GM12878 (cell line): ENCODE measurements around the gene ENSA. TPM values are rescaled to one million over a fixed set of nuclear protein-coding genes. Genes with fewer than 3 reads are reported as not detected.

ENCODE experiments used
- ATAC-seq: fragments of 200-7000 bp; cut with Tn5 transposase; 3 replicates; pipeline ENCODE4 v1.9.1; 2020; ENCODE audit warnings: mild to moderate bottlenecking, moderate library complexity
- BruUV-seq: library from RNA; stranded (reverse); fragments of 400-500 nt; replicated peaks from 2 replicates; lab custom pipeline; 2021; lab: Mats Ljungman, UMichigan
- CTCF ChIA-PET: fragments of 300-600 bp; sonication (Branson Sonifier 250); formaldehyde crosslinking; extraction: SDS; loops from one replicate; lab custom pipeline; 2021; ENCODE audit warnings: inconsistent platforms; lab: Yijun Ruan, JAX
- POLR2A ChIA-PET: fragments of 350-600 bp; formaldehyde crosslinking; extraction: SDS; loops from one replicate; lab custom pipeline; 2021; ENCODE audit warnings: inconsistent platforms; lab: Charles Lee
- RAD21 ChIA-PET: fragments of 300-600 bp; sonication (Branson Sonifier 250); formaldehyde crosslinking; loops from one replicate; lab custom pipeline; 2023; ENCODE audit warnings: antibody characterized with exemption; ENCODE audit not compliant: unreplicated experiment; lab: Charles Lee
- SMC1A ChIA-PET: fragments of 300-600 bp; sonication (Branson Sonifier 250); formaldehyde crosslinking; loops from one replicate; lab custom pipeline; 2023; ENCODE audit not compliant: unreplicated experiment, uncharacterized antibody; lab: Charles Lee
- DNase-seq: peaks from one replicate; pipeline ENCODE4 v3.0.0-alpha.2; 2011; ENCODE audit warnings: low read depth, low spot score
- FAIRE-seq: peaks from 3 replicates; lab custom pipeline; 2011; peaks lifted over from hg19 to GRCh38; lab: Jason Lieb, UNC
- H2AFZ ChIP-seq: 2 replicates; pipeline ENCODE4 v1.6.0; 2011; ENCODE audit warnings: low read depth, low read length, control low read depth; ENCODE audit not compliant: control insufficient read depth
- H3K27ac ChIP-seq: 2 replicates; pipeline ENCODE4 v1.5.1; 2011; ENCODE audit warnings: control low read depth; ENCODE audit not compliant: control insufficient read depth, insufficient read depth
- H3K27me3 ChIP-seq, 2 experiments: replicated peaks in 1 of 2; 2 replicates each; pipeline versions ENCODE4 v1.6.0 to v1.6.1; 2011; ENCODE audit warnings: low read length in 1 of 2; ENCODE audit not compliant: control insufficient read depth in 2 of 2, insufficient read depth in 2 of 2
- H3K36me3 ChIP-seq, 2 experiments: 2 replicates each; pipeline ENCODE4 v1.5.1; 2011; ENCODE audit warnings: low read length in 1 of 2; ENCODE audit not compliant: control insufficient read depth in 2 of 2, insufficient read depth in 2 of 2
- H3K4me1 ChIP-seq: 2 replicates; pipeline ENCODE4 v1.6.1; 2011; ENCODE audit warnings: mild to moderate bottlenecking, low read length, moderate library complexity, mixed read lengths; ENCODE audit not compliant: control insufficient read depth, insufficient read depth
- H3K4me2 ChIP-seq: 2 replicates; pipeline ENCODE4 v1.6.0; 2011; ENCODE audit warnings: control low read depth; ENCODE audit not compliant: control insufficient read depth, insufficient read depth
- H3K4me3 ChIP-seq: fragments of 200-600 bp; sonication (generic); 2 replicates; pipeline ENCODE4 v1.5.1; 2016
- H3K79me2 ChIP-seq: 2 replicates; pipeline ENCODE4 v1.6.0; 2011; ENCODE audit warnings: low read length; ENCODE audit not compliant: control insufficient read depth, insufficient read depth
- H3K9ac ChIP-seq: 2 replicates; pipeline ENCODE4 v1.8.0; 2011; ENCODE audit warnings: low read length, control low read depth, mixed read lengths; ENCODE audit not compliant: control insufficient read depth, insufficient read depth
- H3K9me3 ChIP-seq: replicated peaks from 3 replicates; pipeline ENCODE4 v1.5.1; 2011; ENCODE audit warnings: mild to moderate bottlenecking, low read length; ENCODE audit not compliant: control insufficient read depth, insufficient read depth
- H4K20me1 ChIP-seq: 2 replicates; pipeline ENCODE4 v1.6.0; 2011; ENCODE audit not compliant: control insufficient read depth, insufficient read depth
- CTCF ChIP-seq, 3 experiments: IDR thresholded peaks in 2 of 3; conservative IDR thresholded peaks in 1 of 3; 2 replicates each; pipeline ENCODE4 v1.5.1; 2011; ENCODE audit warnings: low read depth in 3 of 3, low read length in 3 of 3, mild to moderate bottlenecking in 3 of 3, control low read depth in 2 of 3, moderate library complexity in 2 of 3, inconsistent platforms in 1 of 3, mixed read lengths in 1 of 3; ENCODE audit not compliant: control insufficient read depth in 2 of 3, insufficient read depth in 1 of 3; ENCODE audit errors: extremely low read depth in 1 of 3
- IRF3 ChIP-seq: fragments of 450-650 bp; IDR thresholded peaks from 2 replicates; pipeline ENCODE4 v1.6.1; 2014; ENCODE audit warnings: mild to moderate bottlenecking
- KAT2A ChIP-seq: conservative IDR thresholded peaks from 2 replicates; pipeline ENCODE4 v1.6.1; 2011; ENCODE audit warnings: low read depth, low read length; ENCODE audit not compliant: control insufficient read depth
- MEF2B ChIP-seq: fragments of 450-650 bp; IDR thresholded peaks from 2 replicates; pipeline ENCODE4 v1.6.1; 2018; ENCODE audit warnings: mild to moderate bottlenecking, moderate library complexity; ENCODE audit not compliant: partially characterized antibody, poor library complexity, severe bottlenecking
- MYC ChIP-seq: IDR thresholded peaks from 2 replicates; pipeline ENCODE4 v1.6.1; 2011; ENCODE audit warnings: mild to moderate bottlenecking, low read length, moderate library complexity, inconsistent platforms; ENCODE audit not compliant: insufficient read depth, insufficient replicate concordance, insufficient read length, severe bottlenecking
- NFXL1 ChIP-seq: fragments of 450-650 bp; IDR thresholded peaks from 2 replicates; pipeline ENCODE4 v1.6.1; 2017; ENCODE audit warnings: antibody characterized with exemption, mild to moderate bottlenecking, borderline replicate concordance
- NFYA ChIP-seq: IDR thresholded peaks from 2 replicates; pipeline ENCODE4 v1.6.1; 2011; ENCODE audit warnings: low read depth, mild to moderate bottlenecking, low read length, improper control_type of control experiment, borderline replicate concordance
- NFYB ChIP-seq: IDR thresholded peaks from 2 replicates; pipeline ENCODE4 v1.6.1; 2011; ENCODE audit warnings: low read depth, mild to moderate bottlenecking, low read length, improper control_type of control experiment, moderate library complexity; ENCODE audit not compliant: insufficient read depth
- NKRF ChIP-seq: fragments of 450-650 bp; conservative IDR thresholded peaks from 2 replicates; pipeline ENCODE4 v1.6.1; 2017; ENCODE audit warnings: mild to moderate bottlenecking, moderate library complexity
- NR2C1 ChIP-seq: fragments of 450-650 bp; IDR thresholded peaks from 2 replicates; pipeline ENCODE4 v1.6.1; 2017; ENCODE audit warnings: antibody characterized with exemption, mild to moderate bottlenecking, moderate library complexity
- RCOR1 ChIP-seq: conservative IDR thresholded peaks from 2 replicates; pipeline ENCODE4 v1.6.1; 2012; ENCODE audit warnings: low read depth, low read length, improper control_type of control experiment
- SIX5 ChIP-seq: IDR thresholded peaks from 2 replicates; pipeline ENCODE4 v1.6.1; 2011; ENCODE audit warnings: mild to moderate bottlenecking, low read depth, low read length, moderate library complexity; ENCODE audit not compliant: severe bottlenecking
- SMAD5 ChIP-seq: IDR thresholded peaks from 2 replicates; pipeline ENCODE4 v1.6.1; 2016; ENCODE audit warnings: antibody characterized with exemption, low read depth
- ZBTB40 ChIP-seq: fragments of 450-650 bp; IDR thresholded peaks from 2 replicates; pipeline ENCODE4 v1.6.1; 2016; ENCODE audit warnings: mild to moderate bottlenecking, moderate library complexity, borderline replicate concordance
- WGBS: methylation state at CpG from one replicate; pipeline ENCODE4 v1.1.6; 2016; ENCODE audit warnings: low lambda C conversion rate; ENCODE audit not compliant: insufficient replicate concordance, insufficient coverage; ENCODE audit errors: missing lambda C conversion rate; 5-methylcytosine and 5-hydroxymethylcytosine counted together
- in situ Hi-C: fragments of 300-500 bp; cut with MboI; formaldehyde crosslinking; loops from 9 replicates; pipeline ENCODE4 v1.14.3; 2018; ENCODE audit warnings: mixed read lengths
- intact Hi-C: fragments of 100-400 bp; cut with micrococcal nuclease; formaldehyde crosslinking; loops from one replicate; pipeline ENCODE4 v1.14.2; 2022; ENCODE audit not compliant: unreplicated experiment
- polyA plus RNA-seq, 11 experiments: library from polyadenylated mRNA; depleted of rRNA in 4 of 11; unstranded in 6 of 11; stranded (reverse) in 5 of 11; fragments of >200 nt; fragmentation: Nextera tagmentation in 4 of 11; fragmentation: Illumina TruSeq in 1 of 11; extraction: Ambion mirVana in 4 of 11; extraction: Trizol in 1 of 11; gene quantifications; 1 replicate in 1 of 11; 2 replicates in 10 of 11; pipeline versions ENCODE4 v1.2.1 to v1.2.3, GENCODE V29; 2011 to 2016; ENCODE audit warnings: inconsistent platforms in 2 of 11, missing spikeins in 2 of 11, low read depth in 1 of 11
- total RNA-seq, 4 experiments: library from RNA; depleted of rRNA in 3 of 4; stranded (reverse); fragments of >200 nt in 3 of 4; fragmentation: Illumina TruSeq in 1 of 4; extraction: Trizol in 1 of 4; gene quantifications; 2 replicates each; pipeline versions ENCODE4 v1.2.1 to v1.2.3, GENCODE V29; 2013 to 2021

Gene ENSA
- total and polyA plus RNA-seq, 10 of the 15 experiments (the other 5 are each of a cell fraction or from before 2014, with no cell fraction given), result 56.1 to 605 (median 143) TPM

GRCh38 chr1:150604226-150604588 is 25.2 kb downstream of the ENSA start:
- DNase-seq, result no peak
- RAD21 ChIA-PET, result no interaction called here
- SMC1A ChIA-PET, result interaction anchor here (1.6 kb wide), 1 partner anchor 28 kb away, joined by 7 read pairs; no protein-coding TSS in a partner anchor
- Histone ChIP-seq H2AFZ (no peak overlapping the region), H3K79me2 (no peaks in the 10 kb centered on the region), H4K20me1 (no peaks in the 10 kb centered on the region), H3K4me1 (no peaks in the 10 kb centered on the region), H3K4me2 (no peak overlapping the region), H3K9me3 (no peaks in the 10 kb centered on the region), H3K4me3 (no peak overlapping the region), H3K27me3 (no peaks in the 10 kb centered on the region), H3K27ac (no peak overlapping the region), H3K36me3 (no peaks in the 10 kb centered on the region; a peak in 1 of 4 replicates), H3K9ac (no peak overlapping the region)
- 94% methylated on average over 2 of the region's 2 CpGs for WGBS
- POLR2A ChIA-PET, result interaction anchor here (0.5 to 2.2 kb wide), 2 partner anchors 25 to 31 kb away, joined by 3 to 7 read pairs; partner anchors contain the start of gene MCL1
- ATAC-seq, result no peak
- FAIRE-seq, result no peak
- CTCF ChIA-PET, result interaction anchor here (1.0 kb wide), 1 partner anchor 41 kb away, joined by 4 read pairs; no protein-coding TSS in a partner anchor
- intact Hi-C loops, result no loop called here
- in situ Hi-C loops, result no loop called here
- no TSS peak for BruUV-seq
- no peak for TF ChIP-seq MEF2B
- TF ChIP-seq KAT2A, result no peak
- no peak for TF ChIP-seq NKRF
- no peak for TF ChIP-seq MYC
- no peak for TF ChIP-seq NFYA
- no peak for TF ChIP-seq RCOR1
- no peak for TF ChIP-seq CTCF (IDR thresholded peaks at IDR 0.05 in 2 of 3, conservative IDR thresholded peaks at IDR 0.05 in 1 of 3; ENCODE audit: control insufficient read depth in 2 of 3, extremely low read depth in 1 of 3, insufficient read depth in 1 of 3, low read depth in 3 of 3, low read length in 3 of 3)
- TF ChIP-seq ZBTB40, result no peak
- TF ChIP-seq NR2C1, result no peak
- no peak for TF ChIP-seq NFXL1
- no peak for TF ChIP-seq NFYB
- no peak for TF ChIP-seq IRF3
- no peak for TF ChIP-seq SIX5
- TF ChIP-seq SMAD5, result no peak
